Measurements from ENCODE around the gene PSMD9.
"Not testable (repeated sequence)": the region's sequence is repeated elsewhere in the genome, so short reads cannot be mapped to it uniquely, and the experiment has no call there.

PSMD9 gene

DNA sequence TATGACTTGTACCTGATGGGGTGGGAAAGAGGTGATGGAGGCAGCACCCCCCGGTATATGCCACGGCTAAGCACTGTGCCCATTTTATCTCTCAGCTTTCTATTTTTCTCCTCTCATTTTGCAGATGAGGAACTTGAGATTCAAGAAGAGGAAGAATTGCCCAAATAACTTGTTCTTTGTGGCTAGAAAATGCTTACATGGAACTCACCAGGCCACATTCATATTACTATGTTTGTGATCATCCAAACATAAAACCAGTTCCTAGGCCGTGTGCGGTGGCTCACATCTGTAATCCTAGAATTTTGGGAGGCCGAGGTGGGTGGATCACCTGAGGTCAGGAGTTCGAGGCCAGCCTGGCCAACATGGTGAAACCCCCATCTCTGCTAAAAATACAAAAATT is 14.5 kb upstream of the PSMD9 start:
- DNase-seq, result no peak

DNA sequence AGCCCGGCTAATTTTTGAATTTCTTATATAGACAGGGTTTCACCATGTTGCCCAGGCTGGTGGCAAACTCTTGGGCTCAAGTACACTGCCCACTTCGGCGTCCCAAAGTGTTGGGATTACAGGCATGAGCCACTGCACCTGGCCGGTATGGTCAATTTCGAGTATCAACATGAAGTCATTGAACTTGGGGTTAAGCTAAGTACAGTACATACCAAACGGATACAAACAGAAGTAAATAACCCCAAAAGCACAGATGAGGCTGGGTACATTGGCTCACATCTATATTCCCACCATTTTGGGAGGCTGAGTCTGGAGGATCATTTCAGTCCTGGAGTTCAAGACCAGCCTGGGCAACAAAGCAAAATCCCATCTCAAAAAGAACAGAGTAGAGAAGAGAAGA is 13.0 kb upstream of the PSMD9 start:
- no peak for DNase-seq

GRCh38 chr12:121876080-121876447 is 12.5 kb upstream of the PSMD9 start:
- DNase-seq, result not testable (repeated sequence)

DNA sequence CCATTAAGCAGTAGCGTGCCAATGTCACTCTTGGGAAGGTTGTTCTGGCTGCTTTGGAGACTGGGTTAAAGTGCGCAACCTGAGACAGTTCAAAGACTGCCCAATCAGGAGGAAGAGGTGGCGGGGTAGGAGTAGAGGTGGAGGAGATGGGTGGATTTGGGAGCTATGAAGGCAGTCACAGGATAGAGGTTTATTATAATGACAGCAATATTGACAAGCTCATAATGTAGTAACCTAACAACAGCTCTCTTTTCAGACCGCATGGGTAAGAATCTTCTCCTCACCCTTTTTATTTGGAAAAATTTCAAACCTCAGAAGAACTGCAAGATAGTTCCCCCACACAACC is 5.3 kb upstream of the PSMD9 start:
- DNase-seq, result no peak

DNA sequence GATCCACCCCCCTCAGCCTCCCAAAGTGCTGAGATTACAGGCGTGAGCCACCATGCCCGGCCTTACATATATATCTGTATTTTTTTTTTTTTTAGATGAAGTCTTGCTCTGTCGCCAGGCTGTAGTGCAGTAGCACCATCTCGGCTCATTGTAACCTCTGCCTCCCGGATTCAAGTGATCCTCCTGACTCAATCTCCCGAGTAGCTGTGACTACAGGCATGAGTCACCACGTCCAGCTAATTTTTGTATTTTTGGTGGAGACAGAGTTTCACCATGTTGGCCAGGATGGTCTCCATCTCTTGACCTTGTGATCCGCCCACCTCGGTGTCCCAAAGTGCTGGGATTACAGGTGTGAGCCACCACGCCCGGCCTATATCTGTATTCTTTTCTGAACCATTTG is 3.5 kb upstream of the PSMD9 start:
- not testable (repeated sequence) for DNase-seq

- DNase-seq, result no peak
Observed at GRCh38 chr12:121888083-121888477, 510 bp upstream of the PSMD9 start.

- no peak for DNase-seq
Observed at GRCh38 chr12:121889274-121889624, 659 bp downstream of the PSMD9 start.

- not testable (repeated sequence) for DNase-seq
Observed at GRCh38 chr12:121889661-121890060, 1.1 kb downstream of the PSMD9 start.

GRCh38 chr12:121892673-121893561 is 4.3 kb downstream of the PSMD9 start:
- DNase-seq, result no peak

GRCh38 chr12:121893961-121894460 is 5.4 kb downstream of the PSMD9 start:
- DNase-seq, result no peak

- peak; percentile 5 for DNase-seq
Observed at GRCh38 chr12:121894633-121895032, 6.0 kb downstream of the PSMD9 start.

- DNase-seq, result no peak
Observed at GRCh38 chr12:121898287-121898686, 9.7 kb downstream of the PSMD9 start.

DNA sequence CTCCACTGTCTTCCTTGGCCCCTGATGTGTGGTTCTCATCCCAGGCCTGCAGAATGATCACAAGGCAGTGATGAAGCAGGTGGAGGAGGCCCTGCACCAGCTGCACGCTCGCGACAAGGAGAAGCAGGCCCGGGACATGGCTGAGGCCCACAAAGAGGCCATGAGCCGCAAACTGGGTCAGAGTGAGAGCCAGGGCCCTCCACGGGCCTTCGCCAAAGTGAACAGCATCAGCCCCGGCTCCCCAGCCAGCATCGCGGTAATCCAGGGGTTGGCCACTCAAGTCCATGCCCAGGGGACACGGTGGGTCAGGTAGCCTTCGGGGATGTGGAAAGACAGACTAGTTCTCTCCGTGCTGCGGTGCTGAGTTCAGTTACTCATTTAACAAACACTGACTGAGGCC is 11.0 kb downstream of the PSMD9 start:
- DNase-seq, result no peak

- no peak for DNase-seq
Observed at GRCh38 chr12:121903202-121903601, 14.6 kb downstream of the PSMD9 start.

GRCh38 chr12:121905746-121906145 is 17.2 kb downstream of the PSMD9 start:
- DNase-seq, result no peak

GRCh38 chr12:121908702-121909101 is 20.1 kb downstream of the PSMD9 start:
- DNase-seq, result no peak

DNA sequence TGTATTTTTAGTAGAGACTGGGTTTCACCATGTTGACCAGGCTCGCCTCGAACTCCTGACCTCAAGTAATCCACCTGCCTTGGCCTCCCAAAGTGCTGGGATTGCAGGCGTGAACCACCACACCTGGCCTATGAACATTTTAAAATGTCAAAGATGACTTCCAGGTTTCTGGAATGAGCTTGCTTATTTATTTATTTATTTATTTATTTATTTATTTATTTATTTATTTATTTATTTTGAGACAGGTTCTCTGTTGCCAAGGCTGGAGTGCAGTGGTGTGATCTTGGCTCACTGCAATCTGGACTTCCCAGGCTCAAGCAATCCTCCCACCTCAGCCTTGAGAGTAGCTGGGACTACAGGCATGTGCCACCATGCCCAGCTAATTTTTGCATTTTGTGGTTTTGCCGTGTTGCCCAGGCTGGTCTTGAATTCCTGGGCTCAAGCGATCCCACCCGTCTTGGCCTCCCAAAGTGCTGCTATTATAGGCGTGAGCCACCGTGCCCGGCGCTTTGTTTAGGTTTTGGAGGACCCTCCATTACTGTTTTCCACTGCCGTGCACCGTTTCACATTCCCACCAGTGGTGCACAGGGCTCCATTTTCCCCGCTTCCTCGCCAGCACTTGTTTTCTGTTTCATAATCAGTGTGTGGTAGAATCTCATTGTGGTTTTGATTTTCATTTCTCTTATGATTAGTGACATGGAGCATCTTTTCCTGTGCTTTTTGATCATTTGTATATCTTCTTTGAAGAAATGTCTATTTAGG is 23.4 kb downstream of the PSMD9 start:
- no peak for DNase-seq

DNA sequence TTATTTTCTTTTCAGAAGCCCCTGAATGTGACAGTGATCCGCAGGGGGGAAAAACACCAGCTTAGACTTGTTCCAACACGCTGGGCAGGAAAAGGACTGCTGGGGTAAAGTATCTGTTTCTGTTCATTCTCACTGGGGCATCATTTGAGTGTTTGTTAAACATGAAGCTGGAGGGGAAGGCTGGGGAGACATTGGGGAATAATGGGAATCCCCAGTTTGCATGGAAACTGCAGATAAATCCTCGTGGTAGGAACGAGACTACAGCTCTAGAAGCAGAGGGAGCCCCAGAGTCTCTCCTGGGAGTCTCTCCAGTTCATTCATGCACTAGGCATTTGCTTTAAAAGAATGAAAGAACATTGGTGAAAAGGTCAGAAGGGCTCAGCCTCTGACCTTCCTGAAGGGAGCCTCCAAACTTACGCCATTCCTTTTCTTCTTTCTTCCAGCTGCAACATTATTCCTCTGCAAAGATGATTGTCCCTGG is 27.3 kb downstream of the PSMD9 start:
- no peak for DNase-seq

DNA sequence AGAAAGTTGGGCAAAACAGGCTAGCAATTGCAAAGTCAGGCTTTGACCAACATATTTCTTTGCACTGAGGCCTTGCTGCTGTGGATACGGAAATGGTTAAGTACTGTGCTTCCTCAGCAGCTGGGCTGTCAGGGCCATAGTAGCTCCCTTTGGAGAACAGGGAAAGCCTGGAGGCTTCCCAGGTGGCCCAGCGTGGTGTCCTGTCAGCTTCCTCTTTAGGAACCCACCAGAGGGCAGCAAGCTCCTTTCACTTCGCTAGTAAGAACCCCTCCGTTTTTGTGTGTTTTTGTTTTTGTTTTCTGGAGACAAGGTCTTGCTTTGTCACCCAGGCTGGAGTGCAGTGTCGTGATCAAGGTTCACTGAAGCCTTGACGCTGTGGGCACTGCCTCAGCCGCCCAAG is 28.1 kb downstream of the PSMD9 start:
- DNase-seq, result no peak

- DNase-seq, result peak; percentile 88
Observed at GRCh38 chr12:121917950-121918678, 29.5 kb downstream of the PSMD9 start, which contains the start of gene CFAP251. TSS of gene CFAP251 (plus strand) at chr12:121918592. CDS start at chr12:121921306, 2,714 bp downstream.

DNA sequence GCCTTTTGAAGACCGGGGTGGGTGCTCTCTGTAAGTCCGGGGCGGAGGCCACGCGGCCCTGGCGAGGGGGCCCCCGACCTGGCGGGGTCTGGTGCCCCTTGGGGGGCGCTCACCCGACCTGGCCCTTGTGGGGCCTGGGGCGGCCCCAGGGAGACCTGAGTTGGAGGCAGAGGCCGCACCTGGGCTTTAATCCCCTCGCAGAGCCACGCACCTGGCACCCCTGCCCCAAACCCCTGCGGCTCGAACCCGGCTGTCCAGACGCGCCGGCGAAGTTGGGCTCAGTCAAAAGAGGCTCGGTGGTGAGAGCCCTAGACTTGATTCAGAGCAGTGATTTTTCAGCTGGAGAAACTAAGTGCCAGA is 30.1 kb downstream of the PSMD9 start:
- no peak for DNase-seq

GRCh38 chr12:121921066-121921465 is 32.5 kb downstream of the PSMD9 start:
- no peak for DNase-seq

DNA sequence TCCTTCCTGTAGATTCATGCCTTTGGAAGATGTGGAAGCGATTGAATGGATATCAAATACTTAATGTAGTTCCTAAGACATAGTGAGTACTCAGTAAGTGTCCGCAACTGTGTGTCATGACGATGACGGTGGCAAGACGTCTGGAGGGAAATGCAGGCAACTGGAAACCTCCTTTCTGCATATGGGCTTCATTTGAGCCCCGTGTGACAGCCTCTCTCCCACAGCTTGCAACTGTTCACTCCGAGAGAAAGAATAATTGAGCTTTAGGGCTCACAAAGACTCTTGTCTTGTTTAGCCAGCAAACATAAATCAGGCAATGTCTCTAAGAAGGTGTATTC is 36.7 kb downstream of the PSMD9 start:
- DNase-seq, result no peak
